Ecto neural progenitor cell (in vitro differentiated cells): ENCODE results near the gene TBC1D8.

Experiments
- DNase-seq: peaks from one replicate; pipeline ENCODE4 v3.0.0-alpha.2; 2018; ENCODE audit warnings: low spot score

The TBC1D8 gene

DNA sequence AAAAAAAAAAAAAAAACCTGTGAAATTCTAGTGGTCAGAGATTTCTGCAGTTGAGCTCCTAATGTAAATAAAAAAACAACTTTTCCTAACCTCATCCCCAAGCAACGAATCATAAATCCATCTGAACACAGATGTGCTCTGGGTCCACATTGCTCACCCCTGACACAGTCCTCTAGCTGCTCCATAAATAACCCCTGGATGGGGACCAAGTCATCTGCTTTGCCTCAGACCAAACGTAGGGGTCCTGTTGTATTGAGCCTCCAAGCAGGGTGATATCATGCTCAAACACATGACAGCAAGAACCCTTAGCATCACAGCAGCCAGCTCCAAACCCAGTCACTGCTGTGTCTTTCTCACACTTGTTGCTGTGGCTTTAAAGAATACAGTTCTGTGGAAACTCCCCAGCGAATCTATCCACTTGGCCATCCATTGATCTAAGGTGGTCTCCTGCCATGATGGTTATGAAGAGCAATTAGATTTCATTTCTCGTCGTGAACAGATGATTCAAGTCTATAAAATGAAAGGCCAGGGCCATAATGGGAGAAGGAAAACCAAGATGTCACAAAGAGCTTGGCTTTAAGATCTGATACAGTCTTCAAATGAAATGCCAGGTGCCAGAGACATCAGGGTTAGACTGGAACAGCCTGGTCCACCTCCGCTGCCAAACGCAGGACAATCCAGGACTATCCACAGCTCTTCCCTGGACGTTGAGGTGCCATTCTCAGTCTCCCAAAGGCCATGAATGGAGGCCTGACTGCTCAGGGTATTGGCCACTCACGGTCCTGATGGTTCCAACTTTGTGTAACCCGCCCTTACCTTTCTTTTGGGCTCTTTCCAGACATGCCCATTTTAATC is 39.0 kb downstream of the TBC1D8 start:
- DNase-seq, result no peak

DNA sequence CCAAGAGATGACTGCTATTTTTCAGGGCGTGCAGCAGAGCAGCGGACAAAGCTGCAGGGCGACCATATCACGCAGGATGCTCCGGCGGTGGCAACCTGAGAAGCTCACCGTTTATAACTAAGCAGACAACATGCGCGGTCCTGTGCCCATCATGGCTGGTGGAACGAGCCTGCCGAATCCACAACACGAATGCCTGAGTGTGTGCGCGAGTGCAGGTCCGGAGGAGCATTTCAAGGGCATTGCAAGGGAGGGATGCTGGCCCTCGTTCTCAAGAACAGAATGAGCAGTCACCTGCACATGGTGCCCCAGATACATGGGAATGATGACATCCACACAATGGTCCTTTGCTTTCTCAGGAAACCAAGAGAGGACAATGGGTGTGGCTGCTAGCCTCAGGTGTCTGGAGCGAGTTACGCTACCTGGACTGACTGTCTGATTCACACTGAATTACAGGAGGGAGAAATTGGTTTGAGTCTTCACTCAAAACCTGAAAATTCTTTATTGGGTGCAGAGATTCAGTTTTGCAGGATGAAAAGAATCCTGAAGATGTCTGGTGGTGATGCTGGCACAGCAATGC is 39.8 kb downstream of the TBC1D8 start:
- no peak for DNase-seq

DNA sequence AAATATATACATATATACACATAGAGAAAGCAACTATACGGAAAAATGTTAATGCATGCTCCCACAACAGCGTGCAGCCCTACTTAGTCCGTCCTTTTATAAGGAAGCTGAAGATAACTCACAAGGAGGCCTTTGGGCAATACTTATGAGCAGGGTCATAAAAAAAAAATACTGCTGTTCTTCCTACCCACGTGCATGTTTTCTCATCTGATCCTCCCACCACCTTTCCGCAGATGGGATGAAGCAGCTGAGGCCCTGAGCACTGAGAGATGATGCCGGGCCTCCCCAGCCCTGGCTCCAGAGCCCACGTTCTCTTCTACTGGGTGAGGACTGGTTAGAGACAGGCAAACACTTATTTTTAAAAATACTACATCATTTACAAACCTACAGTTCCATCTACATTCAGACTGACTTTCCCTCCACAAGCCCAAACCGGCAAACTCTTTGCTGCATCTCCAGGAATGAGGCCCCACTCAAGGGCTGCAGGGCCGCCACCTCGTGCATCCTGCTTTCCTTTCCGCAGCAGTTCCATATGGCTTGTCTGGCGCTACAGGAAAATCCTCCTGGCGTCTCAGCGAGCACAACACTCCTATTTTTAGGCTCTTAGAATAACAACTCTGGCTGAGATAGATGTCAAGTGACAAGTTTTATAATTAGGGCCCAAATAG is 41.6 kb downstream of the TBC1D8 start:
- DNase-seq, result no peak

DNA sequence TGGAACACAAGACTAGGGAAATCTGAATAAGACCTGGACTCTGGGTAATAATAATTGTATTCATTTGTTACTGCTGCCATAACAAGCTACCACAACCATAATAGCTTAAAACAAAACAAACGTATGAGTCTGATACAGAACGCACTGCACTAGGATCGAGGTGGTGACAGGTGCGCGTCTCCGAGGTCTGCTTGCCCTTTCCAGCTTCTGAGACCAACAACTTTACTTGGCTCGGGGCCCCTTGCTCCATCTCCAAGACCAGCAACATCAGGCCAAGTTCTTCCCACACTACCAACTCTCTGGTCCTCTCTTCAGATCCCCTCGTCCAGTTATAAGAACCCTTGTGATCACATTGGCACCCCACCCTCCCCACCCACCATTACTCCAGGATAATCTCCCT is 42.8 kb downstream of the TBC1D8 start:
- no peak for DNase-seq

DNA sequence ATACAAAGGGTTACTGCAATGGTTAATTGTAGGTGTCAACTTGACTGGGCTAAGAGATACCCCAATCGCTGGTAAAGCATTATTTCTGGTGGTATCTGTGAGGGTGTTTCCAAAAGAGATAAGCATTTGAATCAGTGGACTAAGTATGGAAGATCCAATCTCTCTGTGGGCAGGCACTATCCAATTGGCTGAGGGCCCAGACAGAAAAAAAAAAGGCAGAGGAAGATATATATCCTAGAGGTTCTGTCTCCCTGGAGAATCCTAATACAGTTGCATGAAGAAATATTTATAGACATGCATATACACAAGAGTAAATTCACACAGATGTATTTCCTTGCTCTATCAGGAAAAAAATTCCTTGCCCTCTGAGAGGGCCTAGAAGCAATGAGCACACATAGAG is 43.9 kb downstream of the TBC1D8 start:
- no peak for DNase-seq

DNA sequence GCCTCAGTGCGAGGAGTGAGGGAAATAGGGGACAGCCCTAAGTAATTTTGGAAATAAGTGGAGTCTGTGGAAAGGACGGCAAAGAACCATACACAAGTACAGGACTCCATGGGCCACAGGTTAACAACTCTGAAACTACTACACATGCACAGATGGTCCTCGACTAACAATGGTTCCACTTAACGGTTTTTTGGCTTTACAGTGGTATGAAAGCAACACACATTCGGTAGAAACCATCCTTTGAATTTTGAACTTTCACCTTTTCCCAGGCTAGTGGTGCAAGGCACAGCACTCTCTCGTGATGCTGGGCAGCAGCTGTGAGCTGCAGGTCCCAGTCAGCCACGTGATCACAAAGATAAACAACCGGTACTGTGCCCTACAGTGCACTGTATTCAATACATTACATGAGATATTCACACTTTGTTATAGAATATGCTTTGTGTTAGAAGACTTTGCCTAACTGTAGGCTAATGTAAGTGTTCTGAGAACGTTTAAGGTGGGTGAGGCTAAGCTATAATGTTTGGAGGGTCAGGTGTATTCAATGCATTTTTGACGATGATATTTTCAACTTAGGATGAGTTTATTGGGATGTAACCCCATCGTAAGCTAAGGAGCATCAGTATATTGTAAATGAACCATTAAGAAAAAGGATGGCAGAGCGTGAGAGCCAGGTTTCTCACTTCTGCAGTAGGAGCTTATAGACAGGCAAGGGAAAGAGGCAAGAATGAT is 44.6 kb downstream of the TBC1D8 start:
- DNase-seq, result no peak

DNA sequence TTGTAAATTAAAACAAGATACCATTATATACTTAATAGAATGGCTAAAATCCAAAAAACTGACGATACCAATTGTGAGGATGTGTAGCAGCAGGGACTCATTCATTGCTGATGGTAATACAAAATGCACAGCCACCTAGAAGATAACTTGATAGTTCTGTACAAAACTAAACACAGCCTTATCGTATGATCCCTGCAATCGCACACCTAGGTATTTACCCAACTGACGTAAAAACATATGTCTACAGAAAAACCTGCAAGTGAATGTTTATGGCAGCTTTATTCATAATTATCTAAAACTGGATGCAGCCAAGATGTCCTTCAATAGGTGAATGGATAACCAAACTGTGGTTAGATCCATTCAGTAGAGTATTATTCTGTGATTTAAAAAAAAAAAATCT is 45.5 kb downstream of the TBC1D8 start:
- no peak for DNase-seq

DNA sequence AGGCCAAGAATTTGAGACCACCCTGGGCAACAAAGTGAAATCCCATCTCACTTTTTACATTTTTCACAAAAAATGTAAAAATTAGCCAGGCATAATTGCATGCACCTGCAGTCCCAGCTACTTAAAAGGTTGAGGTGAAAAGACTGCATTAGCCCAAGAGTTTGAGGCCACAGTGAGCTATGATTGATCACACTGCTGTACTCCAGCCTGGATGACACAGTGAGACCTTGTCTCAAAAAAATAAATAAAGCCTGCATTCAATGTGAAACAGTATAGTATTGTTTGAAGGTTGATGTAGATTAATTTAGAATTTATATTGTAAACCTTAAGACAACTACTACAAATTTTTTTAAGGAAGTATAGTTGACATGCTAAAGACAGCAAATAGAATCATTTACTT is 53.5 kb downstream of the TBC1D8 start:
- DNase-seq, result no peak

DNA sequence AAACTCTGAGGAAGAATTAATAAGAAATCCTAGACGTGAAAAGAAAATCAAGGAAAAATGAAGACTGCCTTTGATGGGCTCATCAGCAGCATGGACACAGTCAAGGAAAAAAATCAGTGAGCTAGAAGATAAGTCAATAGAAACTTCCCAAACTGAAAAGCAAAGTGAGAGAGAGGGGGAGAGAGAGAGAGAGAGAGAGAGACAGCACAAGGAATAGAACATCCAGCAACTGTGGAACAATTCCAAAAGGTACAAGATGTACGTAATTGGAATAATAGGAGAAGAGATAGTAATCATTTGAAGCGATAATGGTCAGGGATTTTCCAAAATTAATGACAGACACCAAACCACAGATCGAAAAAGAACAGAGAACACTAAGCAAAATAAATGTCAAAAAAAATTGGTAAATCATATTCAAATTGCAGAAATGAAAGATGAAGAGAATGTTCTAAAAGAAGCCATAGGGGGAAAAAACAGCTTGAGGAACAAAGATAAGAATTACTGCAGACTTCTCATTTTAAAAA is 54.5 kb downstream of the TBC1D8 start:
- no peak for DNase-seq

DNA sequence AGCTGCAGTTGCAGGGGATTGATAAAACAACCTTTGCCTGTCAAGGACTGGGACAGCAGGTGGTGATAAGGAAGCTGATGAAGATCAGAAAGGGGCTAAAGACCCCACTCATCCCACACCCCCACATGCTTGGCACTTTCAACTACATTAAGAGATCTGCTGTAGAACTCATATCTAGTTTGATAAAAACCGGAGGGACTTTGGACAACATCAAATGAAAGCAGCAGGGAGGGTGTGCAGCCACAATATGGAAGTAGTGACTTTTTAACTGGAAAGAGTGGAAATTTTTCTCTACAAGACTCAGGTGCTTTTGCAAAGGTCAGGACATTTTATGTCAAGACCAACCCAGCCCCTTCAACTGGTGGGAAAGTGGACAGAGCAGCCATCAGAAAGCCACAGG is 56.8 kb downstream of the TBC1D8 start:
- no peak for DNase-seq

DNA sequence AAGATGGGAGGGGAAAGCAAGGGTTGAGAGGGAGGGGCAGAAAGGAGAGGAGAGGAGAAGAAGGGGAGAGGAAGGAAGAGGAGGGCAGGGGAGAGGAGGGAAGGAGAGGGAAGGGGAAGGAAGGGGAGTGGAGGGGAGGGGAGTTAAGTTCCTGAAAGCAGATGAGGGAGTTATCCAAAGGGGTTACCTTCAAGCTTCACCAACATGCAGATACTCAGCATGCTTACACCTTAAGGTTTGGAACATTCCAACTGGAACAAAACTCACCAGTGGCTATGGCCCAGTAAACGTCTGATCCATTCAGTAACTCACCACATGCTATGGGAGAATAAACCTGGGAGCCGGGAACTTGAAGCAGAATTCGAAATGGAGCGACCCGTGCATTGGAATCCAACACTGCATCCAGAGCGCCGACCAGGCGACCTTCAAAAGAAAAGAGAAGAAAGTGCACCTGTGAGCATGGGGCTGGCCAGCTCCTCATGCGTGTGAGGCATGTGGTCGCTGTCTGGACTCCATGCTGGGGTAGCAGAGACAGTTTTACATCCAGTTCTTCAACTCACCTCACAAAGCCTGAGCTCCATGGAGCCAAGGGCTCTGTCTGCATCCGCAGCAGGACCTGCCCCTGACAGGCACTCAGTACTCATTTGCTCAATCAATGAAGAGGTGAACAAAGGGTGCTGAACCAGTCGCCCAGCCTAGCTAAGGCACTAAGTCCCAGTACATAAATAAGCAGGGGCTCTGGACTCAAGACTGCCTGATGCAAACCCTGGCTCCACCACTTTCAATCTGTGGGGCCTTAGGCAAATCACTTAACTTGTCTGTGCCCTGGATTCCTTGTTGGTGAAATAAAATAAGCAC is 61.0 kb downstream of the TBC1D8 start:
- DNase-seq, result no peak

DNA sequence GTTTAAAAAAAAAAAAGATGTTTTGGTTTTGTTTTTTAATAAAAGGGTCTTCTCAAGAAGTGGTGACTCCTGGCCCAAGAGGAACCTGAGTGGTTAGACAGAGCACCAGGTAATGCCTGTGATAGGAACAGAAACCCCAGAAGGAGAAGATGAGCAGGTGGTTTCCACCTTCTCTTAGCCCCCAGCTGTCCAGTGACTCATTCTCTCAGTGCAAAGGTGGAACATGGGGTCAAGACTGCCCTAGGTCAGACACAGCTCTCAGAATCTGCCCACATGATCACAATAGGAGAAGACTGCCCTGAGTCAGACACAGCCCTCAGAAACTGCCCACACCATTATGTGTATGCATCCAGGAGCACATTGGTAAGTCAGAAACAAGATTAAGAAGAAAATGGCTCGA is 61.8 kb downstream of the TBC1D8 start:
- DNase-seq, result no peak

DNA sequence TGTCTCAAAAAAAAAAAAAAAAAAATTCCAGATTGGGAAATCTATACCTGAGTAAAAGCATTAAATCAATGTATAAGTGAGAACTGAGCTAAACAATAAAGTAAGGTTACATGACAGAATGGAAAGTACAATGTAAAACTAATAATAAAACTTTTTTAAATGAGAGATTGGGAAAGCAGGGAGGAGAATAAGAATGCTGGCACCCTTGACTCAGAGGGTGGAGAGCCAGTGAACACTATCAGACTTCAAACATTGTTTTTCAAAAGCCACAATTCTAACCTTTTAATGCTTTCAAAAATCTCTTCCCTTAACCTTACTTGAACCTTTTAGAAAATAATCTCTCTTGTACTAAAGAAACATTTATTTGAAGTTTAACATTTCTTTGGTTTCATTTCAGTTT is 63.5 kb downstream of the TBC1D8 start:
- DNase-seq, result no peak

DNA sequence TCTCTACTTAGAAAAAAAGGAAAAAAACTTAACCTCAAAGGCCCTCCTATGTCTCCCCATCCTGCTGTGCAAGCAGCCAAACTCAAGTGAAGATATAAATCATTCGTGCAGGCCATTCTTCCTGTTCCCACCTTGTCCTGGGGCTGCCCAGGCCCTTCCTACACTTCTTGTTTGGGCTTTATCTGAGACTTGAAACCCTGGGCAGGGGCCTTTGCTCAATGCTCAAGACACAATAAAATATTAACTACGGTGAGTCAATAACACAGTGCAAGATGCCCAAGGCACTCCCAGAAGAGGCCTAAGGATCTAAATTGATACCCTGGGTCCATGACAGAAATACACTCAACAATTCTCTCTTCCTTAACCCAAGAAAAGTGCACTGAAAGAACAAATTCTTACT is 67.6 kb downstream of the TBC1D8 start:
- DNase-seq, result no peak

DNA sequence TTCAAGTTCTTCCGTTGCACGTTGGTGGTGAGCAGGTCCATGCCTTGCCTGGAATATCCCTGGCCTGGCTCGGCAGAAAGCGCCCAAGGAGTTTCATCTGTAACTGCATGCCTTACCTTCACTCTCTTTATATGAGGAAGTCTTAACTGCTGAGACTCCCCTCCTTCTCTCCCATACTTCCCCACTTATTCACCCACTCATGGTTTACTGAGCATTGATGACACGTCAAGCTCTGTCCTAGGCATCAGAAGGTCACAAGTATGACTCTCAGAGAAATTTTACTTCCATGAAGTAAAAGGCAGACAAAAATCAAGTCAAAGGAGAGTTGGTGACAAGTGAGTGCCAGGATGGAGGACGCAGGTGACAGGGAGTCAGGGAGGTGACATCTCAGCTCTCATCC is 68.2 kb downstream of the TBC1D8 start:
- DNase-seq, result no peak

DNA sequence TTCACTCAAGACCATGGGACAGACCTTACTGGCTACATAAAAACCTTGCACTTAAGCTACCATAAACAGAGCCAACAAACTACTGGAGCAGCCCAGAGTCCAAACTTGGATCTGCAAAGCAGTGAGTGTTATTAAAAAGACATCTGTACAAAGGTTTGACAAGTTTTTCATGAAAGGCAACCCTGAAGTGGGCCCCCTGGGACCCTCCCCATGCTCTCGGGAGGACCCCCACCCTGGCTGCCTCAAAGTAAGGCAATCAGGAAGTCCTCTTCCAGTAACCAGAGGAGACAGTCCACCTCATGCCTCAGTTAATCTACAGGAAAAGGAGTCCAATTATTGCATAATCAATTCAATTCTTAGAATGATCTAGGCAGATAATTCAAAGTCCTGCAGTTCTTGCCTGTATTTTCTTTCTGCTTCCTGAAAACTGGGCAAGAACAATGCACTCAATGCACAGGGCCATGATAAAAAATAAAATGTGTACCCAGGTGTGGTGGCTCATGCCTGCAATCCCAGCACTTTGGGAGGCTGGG is 69.7 kb downstream of the TBC1D8 start:
- DNase-seq, result no peak

DNA sequence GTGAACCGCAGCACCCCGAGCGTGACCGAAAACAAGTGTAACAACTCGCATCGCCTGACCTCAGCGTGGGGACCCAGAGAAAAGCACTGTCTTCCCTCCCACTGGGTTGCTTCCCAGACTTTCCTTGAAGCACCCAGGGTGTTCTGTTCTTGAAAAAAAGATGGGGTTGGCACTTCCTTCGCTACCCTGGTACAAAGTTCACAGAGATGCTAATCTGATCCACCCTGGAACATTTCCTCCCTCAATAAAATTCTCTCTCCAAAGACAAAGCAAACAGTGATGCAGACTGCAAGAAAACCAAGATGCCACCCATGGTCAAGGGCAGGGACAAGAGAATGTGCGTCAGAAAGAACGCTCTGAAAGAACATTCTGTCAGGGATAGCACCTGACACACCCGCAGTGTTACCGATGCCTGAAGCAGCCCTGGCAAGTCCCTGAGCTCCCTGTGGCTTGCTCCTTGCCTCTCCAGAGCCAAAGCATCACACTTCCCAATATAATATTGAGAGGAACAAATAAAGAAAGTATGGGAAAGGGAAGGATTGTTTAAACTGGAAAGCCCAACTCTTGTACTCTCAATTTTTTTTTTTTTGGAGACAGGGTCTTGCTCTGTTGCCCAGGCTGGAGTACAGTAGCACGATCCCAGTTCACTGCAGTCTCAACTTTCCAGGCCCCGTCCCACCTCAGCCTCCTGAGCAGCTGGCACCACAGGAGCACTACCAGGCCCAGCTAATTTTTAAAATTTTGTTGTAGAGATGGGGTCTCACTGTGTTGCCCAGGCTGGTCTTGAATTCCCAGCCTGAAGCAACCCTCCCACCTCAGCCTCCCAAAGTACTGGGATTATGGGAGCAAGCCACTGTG is 70.7 kb downstream of the TBC1D8 start:
- DNase-seq, result no peak

DNA sequence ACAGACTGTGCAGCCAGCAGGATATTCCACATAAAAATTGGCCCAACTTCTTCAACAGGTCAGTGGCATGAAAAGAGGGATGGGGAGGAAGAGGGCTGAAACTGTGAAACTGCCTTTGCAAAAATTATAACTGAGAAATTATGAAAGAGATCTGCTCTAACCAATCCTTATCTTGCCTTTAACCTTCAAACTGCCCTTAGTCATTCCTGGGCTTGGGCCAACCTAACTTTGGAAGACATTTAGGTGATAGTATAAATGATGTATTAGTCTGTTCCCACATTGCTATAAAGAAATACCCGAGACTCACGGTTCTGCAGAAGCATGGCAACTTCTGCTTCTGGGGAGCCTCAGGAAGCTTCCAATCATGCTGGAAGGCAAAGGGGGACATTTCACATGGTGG is 74.6 kb downstream of the TBC1D8 start:
- no peak for DNase-seq

DNA sequence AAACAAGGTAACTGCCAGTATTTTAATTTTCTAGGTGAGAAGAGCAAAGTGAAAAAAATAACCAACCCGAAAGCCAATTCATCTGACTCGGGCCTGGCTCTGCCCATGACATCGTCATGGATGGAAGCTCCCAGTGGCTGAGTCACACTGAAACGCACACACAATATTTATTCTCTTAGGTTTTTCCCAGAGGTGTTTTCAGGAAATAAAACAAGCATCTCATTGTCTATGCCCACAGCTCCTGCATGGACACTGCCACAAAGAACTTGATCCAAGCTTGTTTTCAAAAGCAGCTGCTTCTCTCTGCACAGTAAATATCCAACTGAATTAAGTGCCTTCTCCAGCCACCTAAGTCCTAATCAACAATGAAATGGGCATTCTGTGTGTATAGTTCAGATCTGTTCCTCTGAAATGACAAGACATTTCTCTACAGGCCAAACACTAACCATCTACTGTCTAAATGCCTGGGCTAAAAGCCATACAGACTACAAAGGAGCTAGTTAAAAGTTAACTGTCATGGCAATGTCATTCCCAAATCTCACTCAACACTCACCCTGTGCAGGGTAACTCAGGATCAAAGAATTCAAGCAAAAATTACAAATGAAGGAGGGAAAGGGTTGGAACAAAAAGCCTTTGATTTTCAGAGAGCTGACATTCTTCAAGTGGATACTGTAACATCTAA is 86.2 kb downstream of the TBC1D8 start:
- DNase-seq, result no peak

DNA sequence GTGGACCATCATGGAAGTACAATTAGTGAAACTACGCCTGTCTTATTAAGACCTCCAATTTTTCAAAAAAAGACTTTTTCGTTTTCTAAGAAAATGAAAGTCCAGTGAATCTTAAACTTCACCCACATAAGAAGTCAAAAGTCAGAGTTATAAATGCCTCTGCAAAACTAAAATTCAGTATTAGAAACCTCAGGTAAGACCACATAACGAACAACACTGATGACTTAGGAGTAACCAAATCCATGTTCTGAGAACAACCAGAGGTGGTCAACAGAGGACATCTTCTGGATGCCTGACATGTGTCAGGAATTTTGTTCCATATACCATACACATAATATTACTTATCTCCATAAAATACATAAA is 86.7 kb downstream of the TBC1D8 start:
- no peak for DNase-seq
